Panc1 (cell line): ENCODE measurements around the gene SH3BP4. TPM values are rescaled to one million over a fixed set of nuclear protein-coding genes. Genes with fewer than 3 reads are reported as not detected.

Experiments used
- ATAC-seq: fragments of 200-7000 bp; cut with Tn5 transposase; 2 replicates; pipeline ENCODE4 v1.9.1; 2020; ENCODE audit warnings: mild to moderate bottlenecking, moderate library complexity
- BruUV-seq: library from RNA; stranded (reverse); fragments of 400-500 nt; replicated peaks from 2 replicates; lab custom pipeline; 2021; lab: Mats Ljungman, UMichigan
- CTCF ChIA-PET: fragments of 300-600 bp; sonication (Branson Sonifier 250); formaldehyde crosslinking; loops from one replicate; lab custom pipeline; 2022; ENCODE audit warnings: antibody characterized with exemption; lab: Charles Lee
- POLR2A ChIA-PET: fragments of 300-600 bp; sonication (Branson Sonifier 250); formaldehyde crosslinking; loops from one replicate; lab custom pipeline; 2022; ENCODE audit warnings: antibody characterized with exemption; lab: Charles Lee
- DNase-seq: peaks from one replicate; pipeline ENCODE4 v3.0.0-alpha.2; 2010; ENCODE audit warnings: low read depth, low spot score
- H3K27ac ChIP-seq: 2 replicates; pipeline ENCODE4 v1.5.1; 2011; ENCODE audit warnings: mild to moderate bottlenecking, low read length, inconsistent platforms
- H3K27me3 ChIP-seq: fragments of 200-500 bp; sonication (Bioruptor generic); 2 replicates; pipeline ENCODE4 v1.6.0; 2014; ENCODE audit warnings: low read length, inconsistent platforms; ENCODE audit not compliant: control insufficient read depth, insufficient read depth
- H3K36me3 ChIP-seq: fragments of 200-500 bp; sonication (Bioruptor generic); 2 replicates; pipeline ENCODE4 v1.5.1; 2014; ENCODE audit warnings: inconsistent platforms, mild to moderate bottlenecking, low read length, moderate library complexity; ENCODE audit not compliant: control insufficient read depth, insufficient read depth
- H3K4me1 ChIP-seq: 2 replicates; pipeline ENCODE4 v1.5.1; 2011; ENCODE audit warnings: inconsistent platforms, mild to moderate bottlenecking, low read length, moderate library complexity; ENCODE audit not compliant: control insufficient read depth, insufficient read depth
- H3K4me3 ChIP-seq, 2 experiments: 2 replicates each; pipeline ENCODE4 v1.5.1; 2011 to 2012; ENCODE audit warnings: low read depth in 2 of 2, low read length in 2 of 2, mild to moderate bottlenecking in 2 of 2, inconsistent platforms in 1 of 2, moderate library complexity in 1 of 2
- H3K9me3 ChIP-seq: fragments of 200-500 bp; sonication (Bioruptor generic); 2 replicates; pipeline ENCODE4 v1.5.1; 2014; ENCODE audit warnings: low read depth, mild to moderate bottlenecking, inconsistent platforms, low read length, moderate library complexity; ENCODE audit not compliant: control insufficient read depth, insufficient read depth
- CTCF ChIP-seq: fragments of 450-650 bp; IDR thresholded peaks from 2 replicates; pipeline ENCODE4 v1.5.1; 2017; ENCODE audit warnings: mild to moderate bottlenecking
- POLR2AphosphoS5 ChIP-seq: IDR thresholded peaks from 2 replicates; pipeline ENCODE4 v1.6.1; 2012; ENCODE audit warnings: mild to moderate bottlenecking, low read depth, low read length, moderate library complexity
- SIN3A ChIP-seq: IDR thresholded peaks from 2 replicates; pipeline ENCODE4 v1.6.1; 2012; ENCODE audit warnings: low read depth, mild to moderate bottlenecking, low read length, moderate library complexity, borderline replicate concordance; ENCODE audit not compliant: insufficient read depth
- TCF7L2 ChIP-seq: IDR thresholded peaks from 2 replicates; pipeline ENCODE4 v1.6.1; 2011; ENCODE audit warnings: mild to moderate bottlenecking, low read depth, low read length, inconsistent platforms
- in situ Hi-C: cut with HindIII; loops from 2 replicates; pipeline ENCODE4 v1.10.0; 2016; ENCODE audit warnings: low sequenced_read_pairs, low pct_unique_long_range_greater_than_20kb
- intact Hi-C: fragments of 100-400 bp; cut with micrococcal nuclease; formaldehyde crosslinking; loops from one replicate; pipeline ENCODE4 v1.10.0; 2022; ENCODE audit not compliant: unreplicated experiment
- total RNA-seq: library from RNA; stranded (reverse); gene quantifications from one replicate; pipeline ENCODE4 v1.2.1, GENCODE V29; 2021; ENCODE audit not compliant: unreplicated experiment
- TF ChIP-seq, protein P1 (sequence below), 2 experiments: IDR thresholded peaks; 2 replicates each; pipeline ENCODE4 v1.6.1; 2011 to 2012; ENCODE audit warnings: low read depth in 2 of 2, control low read depth in 1 of 2, low read length in 1 of 2, mild to moderate bottlenecking in 1 of 2, moderate library complexity in 1 of 2; ENCODE audit not compliant: insufficient read depth in 1 of 2

Gene SH3BP4
- total RNA-seq, 1 experiment from 2014 or later: 133 TPM

- ATAC-seq: no peak
- DNase-seq: no peak
- TF ChIP-seq TCF7L2: no peak
- TF ChIP-seq POLR2AphosphoS5: no peak
- TF ChIP-seq, protein P1, sequence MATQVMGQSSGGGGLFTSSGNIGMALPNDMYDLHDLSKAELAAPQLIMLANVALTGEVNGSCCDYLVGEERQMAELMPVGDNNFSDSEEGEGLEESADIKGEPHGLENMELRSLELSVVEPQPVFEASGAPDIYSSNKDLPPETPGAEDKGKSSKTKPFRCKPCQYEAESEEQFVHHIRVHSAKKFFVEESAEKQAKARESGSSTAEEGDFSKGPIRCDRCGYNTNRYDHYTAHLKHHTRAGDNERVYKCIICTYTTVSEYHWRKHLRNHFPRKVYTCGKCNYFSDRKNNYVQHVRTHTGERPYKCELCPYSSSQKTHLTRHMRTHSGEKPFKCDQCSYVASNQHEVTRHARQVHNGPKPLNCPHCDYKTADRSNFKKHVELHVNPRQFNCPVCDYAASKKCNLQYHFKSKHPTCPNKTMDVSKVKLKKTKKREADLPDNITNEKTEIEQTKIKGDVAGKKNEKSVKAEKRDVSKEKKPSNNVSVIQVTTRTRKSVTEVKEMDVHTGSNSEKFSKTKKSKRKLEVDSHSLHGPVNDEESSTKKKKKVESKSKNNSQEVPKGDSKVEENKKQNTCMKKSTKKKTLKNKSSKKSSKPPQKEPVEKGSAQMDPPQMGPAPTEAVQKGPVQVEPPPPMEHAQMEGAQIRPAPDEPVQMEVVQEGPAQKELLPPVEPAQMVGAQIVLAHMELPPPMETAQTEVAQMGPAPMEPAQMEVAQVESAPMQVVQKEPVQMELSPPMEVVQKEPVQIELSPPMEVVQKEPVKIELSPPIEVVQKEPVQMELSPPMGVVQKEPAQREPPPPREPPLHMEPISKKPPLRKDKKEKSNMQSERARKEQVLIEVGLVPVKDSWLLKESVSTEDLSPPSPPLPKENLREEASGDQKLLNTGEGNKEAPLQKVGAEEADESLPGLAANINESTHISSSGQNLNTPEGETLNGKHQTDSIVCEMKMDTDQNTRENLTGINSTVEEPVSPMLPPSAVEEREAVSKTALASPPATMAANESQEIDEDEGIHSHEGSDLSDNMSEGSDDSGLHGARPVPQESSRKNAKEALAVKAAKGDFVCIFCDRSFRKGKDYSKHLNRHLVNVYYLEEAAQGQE (IDR thresholded peaks at IDR 0.05; ENCODE audit: insufficient read depth in 1 of 2, low read depth in 2 of 2, low read length in 1 of 2): no peak
- no peak for TF ChIP-seq SIN3A
- TF ChIP-seq CTCF: no peak
- CTCF ChIA-PET: no interaction called here
- Histone ChIP-seq H3K4me3 (no peak overlapping the region), H3K27me3 (no peaks in the 10 kb centered on the region), H3K9me3 (no peaks in the 10 kb centered on the region), H3K4me1 (peaks cover 3% of the 10 kb centered on the region; the same call in 1 of the 2 replicates), H3K36me3 (peaks cover 9% of the 10 kb centered on the region), H3K27ac (no peak overlapping the region)
- in situ Hi-C loops (no loop called here), intact Hi-C loops (no loop called here)
- no TSS peak for BruUV-seq
- POLR2A ChIA-PET: no interaction called here
These were observed 107.3 kb downstream of the SH3BP4 start for GRCh38 chr2:235059161-235059560.

DNA sequence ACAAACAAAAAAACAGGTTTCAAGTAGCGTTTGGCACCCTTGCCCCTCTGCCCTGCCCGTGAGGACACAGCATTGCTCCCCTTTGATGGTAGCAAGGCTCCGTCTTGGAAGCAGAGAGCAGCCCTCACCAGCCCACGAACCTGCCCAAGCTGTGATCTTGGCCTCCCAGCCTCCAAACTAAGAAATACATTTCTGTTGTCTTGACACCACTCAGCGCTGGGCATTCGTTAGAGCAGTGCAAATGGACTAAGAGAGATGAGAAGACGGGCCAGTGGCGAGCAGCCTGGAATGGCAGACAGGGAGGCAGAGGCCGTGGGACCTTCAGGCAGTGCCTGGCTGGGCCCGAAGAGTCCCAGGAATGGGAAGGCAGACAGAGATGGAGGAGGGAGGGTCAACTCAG lies 109.8 kb downstream of the SH3BP4 start:
- Histone ChIP-seq H3K27ac (no peak overlapping the region), H3K4me3 (no peak overlapping the region), H3K9me3 (no peaks in the 10 kb centered on the region), H3K4me1 (peaks cover 3% of the 10 kb centered on the region; the same call in 1 of the 2 replicates), H3K36me3 (no peaks in the 10 kb centered on the region), H3K27me3 (no peaks in the 10 kb centered on the region)
- BruUV-seq: no TSS peak
- ChIA-PET POLR2A (no interaction called here), CTCF (no interaction called here)
- in situ Hi-C loops (no loop called here), intact Hi-C loops (no loop called here)
- DNase-seq (no peak), ATAC-seq (no peak)
- TF ChIP-seq TCF7L2: no peak
- no peak for TF ChIP-seq CTCF
- no peak for TF ChIP-seq POLR2AphosphoS5
- TF ChIP-seq SIN3A: no peak
- TF ChIP-seq, protein P1 (IDR thresholded peaks at IDR 0.05; ENCODE audit: insufficient read depth in 1 of 2, low read depth in 2 of 2, low read length in 1 of 2): no peak
